ENCODE data around the gene DCAF5.

DCAF5 gene

GRCh38 chr14:69097974-69098373, 54.9 kb downstream of the DCAF5 start:
- no peak for DNase-seq
- in situ Hi-C loops (cut with HindIII; ENCODE audit: low pct_ligation_motif_present, low sequenced_read_pairs): loop anchor here (25.0 kb wide), 1 partner anchor 211 kb away; no protein-coding TSS in a partner anchor
- no peaks in the 10 kb centered on the region for H3K36me3 ChIP-seq (replicated peaks)
- H3K4me3 ChIP-seq (ENCODE audit: low read depth, low read length): no peak overlapping the region
- H3K27ac ChIP-seq: no peak overlapping the region
- TF ChIP-seq CTCF (IDR thresholded peaks at IDR 0.05; ENCODE audit: low read depth, low read length, missing control alignments): no peak
- H3K27me3 ChIP-seq (replicated peaks): no peaks in the 10 kb centered on the region

- H3K27me3 ChIP-seq (replicated peaks): no peaks in the 10 kb centered on the region
- no peak for TF ChIP-seq CTCF (IDR thresholded peaks at IDR 0.05; ENCODE audit: low read depth, low read length, missing control alignments)
- DNase-seq: no peak
- H3K36me3 ChIP-seq (replicated peaks): no peaks in the 10 kb centered on the region
- in situ Hi-C loops (cut with HindIII; ENCODE audit: low pct_ligation_motif_present, low sequenced_read_pairs): loop anchor here (25.0 kb wide), 1 partner anchor 210 kb away; no protein-coding TSS in a partner anchor
- no peak overlapping the region for H3K4me3 ChIP-seq (ENCODE audit: low read depth, low read length)
- peak overlapping the region; percentile 13 for H3K27ac ChIP-seq
Observed at GRCh38 chr14:69096781-69097475, 56.0 kb downstream of the DCAF5 start.

- no peak for TF ChIP-seq CTCF (IDR thresholded peaks at IDR 0.05; ENCODE audit: low read depth, low read length, missing control alignments)
Observed at GRCh38 chr14:69096246-69096645, 56.7 kb downstream of the DCAF5 start.

GRCh38 chr14:69094481-69094880, 58.4 kb downstream of the DCAF5 start:
- no peak for TF ChIP-seq CTCF (IDR thresholded peaks at IDR 0.05; ENCODE audit: low read depth, low read length, missing control alignments)
- peak; percentile 40 for DNase-seq
- in situ Hi-C loops (cut with HindIII; ENCODE audit: low pct_ligation_motif_present, low sequenced_read_pairs): loop anchor here (25.0 kb wide), 1 partner anchor 207 kb away; no protein-coding TSS in a partner anchor
- no peak overlapping the region for H3K4me3 ChIP-seq (ENCODE audit: low read depth, low read length)
- peak overlapping the region; percentile 91 for H3K27ac ChIP-seq
- H3K36me3 ChIP-seq (replicated peaks): peaks cover 12% of the 10 kb centered on the region
- H3K27me3 ChIP-seq (replicated peaks): no peaks in the 10 kb centered on the region

More at GRCh38 chr14:69096246-69096645, 56.7 kb downstream of the DCAF5 start:
- Histone ChIP-seq H3K36me3 (replicated peaks) (peaks cover 3% of the 10 kb centered on the region), H3K27ac (no peak overlapping the region), H3K27me3 (replicated peaks) (no peaks in the 10 kb centered on the region), H3K4me3 (ENCODE audit: low read depth, low read length) (no peak overlapping the region)
- in situ Hi-C loops (cut with HindIII; ENCODE audit: low pct_ligation_motif_present, low sequenced_read_pairs): loop anchor here (25.0 kb wide), 1 partner anchor 209 kb away; no protein-coding TSS in a partner anchor
- no peak for DNase-seq

GRCh38 chr14:69093631-69094421, 59.1 kb downstream of the DCAF5 start:
- DNase-seq: peak; percentile 76
- H3K36me3 ChIP-seq (replicated peaks): peaks cover 12% of the 10 kb centered on the region
- no peaks in the 10 kb centered on the region for H3K27me3 ChIP-seq (replicated peaks)
- in situ Hi-C loops (cut with HindIII; ENCODE audit: low pct_ligation_motif_present, low sequenced_read_pairs): loop anchor here (25.0 kb wide), 1 partner anchor 207 kb away; no protein-coding TSS in a partner anchor
- TF ChIP-seq CTCF (IDR thresholded peaks at IDR 0.05; ENCODE audit: low read depth, low read length, missing control alignments): no peak
- H3K27ac ChIP-seq: peak overlapping the region; percentile 91
- no peak overlapping the region for H3K4me3 ChIP-seq (ENCODE audit: low read depth, low read length)

All from brain microvascular endothelial cell (primary cell).